GM18520 (cell line): ENCODE data around the gene DHX38.

ENCODE experiments used
- ATAC-seq: cut with Tn5 transposase; IDR thresholded peaks from one replicate; pipeline ENCODE4 v1.9.1; 2021; ENCODE audit not compliant: unreplicated experiment

Gene DHX38

GRCh38 chr16:72120026-72120425 is 26.4 kb downstream of the DHX38 start:
- ATAC-seq, result no peak

GRCh38 chr16:72122308-72122707 is 28.7 kb downstream of the DHX38 start:
- ATAC-seq, result no peak

DNA sequence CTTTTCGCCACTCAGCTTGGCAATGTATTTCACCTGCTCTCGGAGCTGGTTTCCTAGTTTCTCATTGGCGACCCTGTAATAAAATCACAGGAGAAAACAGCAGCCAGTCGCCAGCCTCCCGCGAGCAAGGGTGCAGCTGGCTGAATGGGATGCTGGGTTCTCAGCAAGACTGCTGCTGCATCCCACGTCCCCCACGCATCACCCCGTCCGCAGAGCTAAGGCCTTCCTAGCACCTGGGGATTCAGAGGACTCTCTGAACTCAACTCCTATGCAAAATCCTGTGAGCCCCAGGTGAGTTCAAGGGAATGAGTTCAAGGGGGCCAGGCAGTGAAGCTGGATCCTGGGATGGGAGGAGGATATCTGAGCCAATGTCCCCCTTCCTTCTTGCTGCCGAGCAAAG is 29.3 kb downstream of the DHX38 start:
- no peak for ATAC-seq

GRCh38 chr16:72123426-72123825 is 29.8 kb downstream of the DHX38 start:
- no peak for ATAC-seq

GRCh38 chr16:72124148-72124547 is 30.5 kb downstream of the DHX38 start:
- no peak for ATAC-seq

DNA sequence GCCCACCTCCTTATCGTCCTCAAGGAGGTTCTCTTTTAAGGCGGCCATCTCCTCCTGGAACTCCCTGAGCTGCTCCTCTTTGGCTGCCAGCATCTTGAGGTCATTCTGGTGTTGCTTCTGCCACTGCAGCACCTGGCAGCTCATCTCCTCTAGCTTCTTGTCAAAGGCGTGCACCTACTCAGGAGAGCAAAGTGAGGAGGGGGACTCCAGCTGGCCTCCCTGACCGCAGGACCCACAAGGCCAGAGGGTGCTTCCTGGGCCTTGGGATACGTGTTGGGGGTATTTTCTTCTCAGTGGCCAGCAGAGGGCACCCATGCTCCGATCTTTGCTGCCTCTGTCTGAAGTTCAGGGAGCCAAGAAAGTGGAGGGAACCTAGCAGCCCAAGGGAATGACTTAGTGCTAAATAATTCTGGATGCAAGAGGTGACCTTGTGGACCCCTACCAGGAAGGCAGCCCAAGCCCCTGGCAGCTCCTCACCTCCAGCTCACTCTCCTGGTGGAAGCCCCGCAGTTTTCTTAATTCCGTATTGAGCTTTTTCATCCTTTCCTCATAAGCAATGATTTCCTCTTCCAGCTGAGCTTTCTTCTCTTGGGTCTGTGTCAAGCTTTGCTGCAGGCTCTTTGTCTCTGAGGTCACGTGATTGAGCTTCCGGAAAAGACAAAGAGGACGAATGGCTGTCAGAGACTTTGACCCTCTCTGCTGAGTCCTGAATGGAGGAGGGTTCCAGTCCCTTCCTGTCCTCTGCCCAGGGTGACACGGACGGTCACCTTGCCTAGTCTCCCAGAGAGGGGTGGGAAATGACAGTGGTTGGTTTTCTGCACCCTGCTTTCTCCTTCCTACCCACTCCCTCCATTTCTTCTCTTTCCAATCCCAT is 31.4 kb downstream of the DHX38 start:
- ATAC-seq, result no peak

DNA sequence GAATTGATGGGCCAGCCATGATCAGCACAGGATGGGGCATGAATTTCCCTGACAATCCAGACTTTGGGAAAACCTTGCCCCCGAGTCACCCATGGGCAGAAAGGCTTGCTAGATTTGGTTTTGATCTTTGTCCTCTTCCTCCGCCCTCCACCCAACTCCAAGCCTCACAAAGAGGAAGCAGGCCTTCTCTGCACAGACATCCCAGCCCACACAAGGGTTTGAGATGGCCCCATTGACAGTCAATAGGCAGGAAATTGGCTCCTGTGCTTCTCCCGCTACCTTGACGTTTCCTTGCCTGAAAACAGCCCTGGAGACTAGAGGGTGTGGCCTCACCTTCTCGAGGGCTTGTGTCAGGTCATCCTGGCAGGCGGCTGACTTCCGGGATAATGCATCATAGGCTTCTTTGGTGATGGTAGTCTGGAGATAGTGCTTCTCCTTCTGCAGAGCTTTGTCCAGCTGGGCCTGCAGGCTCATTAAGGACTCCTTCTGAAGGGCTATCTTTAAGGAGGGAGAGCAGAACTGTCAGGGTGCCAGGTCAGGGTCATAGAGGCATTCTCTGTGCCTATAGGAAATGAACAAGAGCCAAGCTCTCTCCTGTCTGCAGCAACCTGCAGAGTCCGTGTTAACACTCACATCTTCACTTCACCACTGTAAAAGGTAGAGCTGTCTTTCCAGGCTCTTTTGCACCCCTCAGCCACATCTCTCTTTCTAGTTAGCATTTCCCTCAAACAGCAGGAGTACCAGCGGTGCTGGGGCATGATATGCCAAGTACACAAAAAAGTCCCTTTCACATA is 32.2 kb downstream of the DHX38 start:
- ATAC-seq, result no peak

DNA sequence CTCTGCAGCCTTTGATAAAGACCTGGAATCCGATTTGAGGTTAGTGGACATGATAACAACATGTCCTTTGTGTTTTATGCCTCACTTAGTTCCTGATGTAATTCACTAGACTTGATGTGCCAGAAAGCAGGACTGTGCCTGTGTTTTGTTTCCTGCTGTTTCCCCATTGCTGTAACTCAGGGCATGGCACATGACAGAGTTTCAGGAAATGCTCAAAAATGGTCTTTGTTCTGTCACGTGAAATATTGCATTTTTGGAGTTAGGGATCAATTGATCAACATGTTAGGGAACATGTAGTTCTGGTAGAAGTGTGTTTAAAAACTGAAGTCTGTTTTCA is 32.8 kb downstream of the DHX38 start:
- ATAC-seq, result no peak

DNA sequence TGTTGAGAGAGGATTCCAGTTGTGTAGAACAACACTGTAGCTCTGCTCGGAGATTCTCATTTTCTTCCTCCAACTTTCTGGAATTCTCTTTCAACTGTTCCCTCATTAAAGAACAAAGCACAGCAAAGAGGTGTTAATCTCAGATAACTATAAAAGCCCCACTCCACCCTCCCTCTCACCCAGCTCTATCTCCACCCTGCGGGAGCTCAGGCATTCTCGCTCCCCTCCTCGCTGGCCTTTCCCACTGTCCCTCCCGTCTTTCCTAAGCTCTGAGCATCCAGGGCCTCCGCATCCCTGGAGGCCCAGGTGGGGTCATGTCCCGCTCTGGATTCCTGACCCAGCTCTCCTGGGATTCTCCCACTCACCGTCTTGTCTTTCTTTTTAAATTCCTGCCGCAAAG is 35.1 kb downstream of the DHX38 start:
- no peak for ATAC-seq

DNA sequence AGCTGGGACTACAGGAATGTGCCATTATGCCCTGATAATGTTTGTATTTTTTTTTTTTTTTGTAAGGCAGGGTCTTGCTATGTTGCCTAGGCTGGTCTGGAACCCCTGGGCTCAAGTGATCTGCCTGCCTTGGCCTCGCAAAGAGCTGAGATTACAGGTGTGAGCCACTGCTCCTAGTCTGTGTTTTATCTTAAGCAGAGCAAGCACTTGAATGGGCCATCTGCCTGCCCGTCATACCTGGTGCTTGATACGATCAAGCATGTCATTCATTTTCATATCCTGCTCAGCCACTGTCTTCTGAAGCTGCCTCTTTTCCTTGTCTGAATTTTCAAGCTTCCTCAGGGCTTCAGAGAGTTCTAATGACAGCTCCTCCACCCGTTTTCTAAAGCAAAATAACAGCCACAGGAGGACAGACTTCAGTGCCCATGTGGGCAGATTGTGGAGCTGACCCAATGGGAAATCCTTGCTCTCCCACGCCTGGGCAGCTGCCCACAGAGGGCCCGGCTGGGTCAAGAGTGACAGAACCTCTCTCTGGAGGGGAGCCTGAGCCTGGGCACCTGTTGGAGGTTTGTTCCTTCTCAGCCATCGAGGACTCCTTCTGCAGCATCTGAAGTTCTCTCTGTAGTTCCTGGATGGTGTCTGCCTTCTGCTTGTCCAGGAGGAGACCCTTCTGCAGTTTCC is 36.5 kb downstream of the DHX38 start:
- ATAC-seq, result no peak

- ATAC-seq, result no peak
Observed at GRCh38 chr16:72131036-72131435, 37.4 kb downstream of the DHX38 start.

DNA sequence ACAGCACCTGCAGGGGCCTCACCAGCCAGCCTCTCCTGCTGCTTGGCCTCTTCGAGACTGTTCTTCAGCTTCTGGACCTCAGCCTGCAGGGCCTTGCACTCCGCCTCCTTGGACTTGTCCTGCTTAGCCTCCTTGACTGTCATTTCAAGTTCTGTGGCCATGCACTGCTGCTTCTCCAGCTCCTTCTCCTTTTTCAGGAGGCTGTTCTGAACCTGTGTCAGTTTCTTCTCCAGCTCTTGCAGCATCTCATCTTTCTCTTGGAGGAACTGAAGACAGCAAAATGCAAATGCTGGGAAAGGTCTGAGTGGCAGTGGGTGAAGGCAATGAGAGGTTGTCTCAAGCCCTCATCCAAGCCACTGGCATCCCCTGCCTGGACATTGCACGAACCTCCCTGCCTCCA is 39.1 kb downstream of the DHX38 start:
- ATAC-seq, result no peak

- no peak for ATAC-seq
Observed at GRCh38 chr16:72134507-72134906, 40.9 kb downstream of the DHX38 start.

DNA sequence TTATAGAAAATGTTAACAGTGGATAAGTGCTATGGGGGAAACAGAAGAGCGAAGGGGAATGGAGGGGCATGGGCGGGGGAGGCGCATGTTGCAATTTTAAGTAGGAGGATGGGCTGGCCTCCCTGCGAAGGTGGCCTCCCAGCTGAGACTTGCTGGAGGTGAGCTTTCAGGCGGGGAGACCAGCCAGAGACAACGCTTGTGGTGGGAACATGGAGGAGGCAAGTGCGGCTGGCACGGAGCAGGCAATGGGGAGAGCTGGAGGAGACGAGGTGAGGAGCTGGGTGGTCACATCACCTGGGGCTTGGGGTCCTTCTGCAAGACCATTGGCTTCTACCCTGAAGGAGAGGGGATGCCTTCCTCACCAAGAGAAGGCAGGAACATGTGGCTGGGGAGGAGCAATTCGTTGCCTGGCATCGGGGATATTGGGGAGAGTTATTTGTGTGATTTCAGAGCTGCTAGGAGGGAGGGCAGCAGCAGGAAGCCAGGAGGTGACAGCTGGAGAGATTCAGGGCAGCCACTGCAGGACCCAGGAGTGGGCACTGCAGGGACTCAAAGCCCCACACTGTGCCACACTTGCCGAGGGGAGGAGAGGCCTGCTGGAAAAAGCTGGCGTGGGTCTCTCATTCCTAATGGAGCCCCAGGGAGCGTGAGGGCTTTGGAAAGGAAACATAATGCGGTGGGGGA is 43.9 kb downstream of the DHX38 start:
- ATAC-seq, result no peak

DNA sequence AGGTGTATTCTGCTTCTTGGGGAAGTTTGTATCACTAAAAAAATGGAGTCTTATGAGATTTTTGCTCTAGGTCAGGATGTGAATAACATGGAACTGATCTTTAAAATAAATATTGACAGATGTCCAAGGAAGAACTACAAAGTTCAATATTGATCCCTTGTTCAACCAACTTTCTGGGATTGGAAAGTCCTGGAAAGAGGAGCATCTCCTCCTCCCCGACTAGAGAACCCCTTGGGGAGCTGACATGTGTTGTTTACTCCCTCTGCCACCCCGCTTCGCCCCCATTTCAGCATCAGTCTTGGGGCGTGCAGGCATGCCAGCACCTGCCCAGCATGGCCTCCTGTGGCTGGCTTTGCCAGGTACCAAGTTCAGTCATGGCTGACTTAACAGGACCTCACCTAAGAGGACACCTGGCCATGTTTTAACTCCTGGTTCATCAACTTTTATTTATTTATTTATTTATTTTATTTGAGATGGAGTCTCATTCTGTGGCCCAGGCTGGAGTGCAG is 44.5 kb downstream of the DHX38 start:
- no peak for ATAC-seq

DNA sequence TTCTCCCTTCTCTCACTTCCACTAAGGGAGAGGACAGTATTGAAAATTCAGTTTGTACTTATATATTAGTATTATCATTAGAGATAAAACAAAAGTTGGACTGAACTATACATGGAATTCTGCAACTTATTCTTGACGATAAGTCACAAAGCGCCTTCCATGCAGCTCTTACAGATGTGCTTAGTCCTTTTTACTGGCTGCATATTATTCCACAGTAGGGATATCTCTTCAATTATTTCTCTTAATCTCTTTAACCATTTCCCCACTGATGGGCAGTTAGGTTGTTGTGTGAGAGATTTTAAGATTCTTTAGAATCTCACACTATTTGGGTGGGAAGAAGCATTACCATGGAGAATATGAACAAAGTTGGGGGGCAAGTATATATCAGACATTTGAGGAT is 46.3 kb downstream of the DHX38 start:
- ATAC-seq, result no peak

GRCh38 chr16:72142476-72142875 is 48.8 kb downstream of the DHX38 start:
- no peak for ATAC-seq

GRCh38 chr16:72149676-72150464 is 56.2 kb downstream of the DHX38 start:
- no peak for ATAC-seq

GRCh38 chr16:72159386-72159785 is 65.7 kb downstream of the DHX38 start:
- no peak for ATAC-seq

DNA sequence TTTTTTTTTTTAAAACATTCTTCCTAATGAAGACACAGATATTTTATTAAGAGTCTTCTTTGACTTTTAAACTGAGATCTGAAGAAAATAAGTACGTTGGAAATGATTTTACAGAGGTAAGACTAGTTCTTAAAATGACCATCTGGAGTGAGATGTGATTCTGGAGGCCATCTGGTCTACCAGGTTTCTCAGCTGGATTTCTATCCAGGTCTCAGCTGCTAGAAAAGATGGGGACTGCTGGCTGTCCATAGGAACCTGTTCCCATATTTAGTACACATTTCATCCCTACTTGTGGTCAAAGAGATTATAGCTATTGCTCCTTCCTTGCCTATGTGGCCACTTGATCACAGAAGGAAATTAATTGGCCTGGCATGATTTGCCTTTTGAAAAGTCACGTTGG is 66.2 kb downstream of the DHX38 start:
- ATAC-seq, result no peak
